Muscle of leg (tissue), 16 donors: ENCODE results near the gene EHBP1. TPM values are rescaled to one million over a fixed set of nuclear protein-coding genes. Genes with fewer than 3 reads are reported as not detected.

Experiments used
- DNase-seq: peaks from one replicate; pipeline ENCODE4 v3.0.0; 2013
- H3K27ac ChIP-seq: one replicate; pipeline ENCODE4 v1.5.1; 2013; ENCODE audit warnings: mild to moderate bottlenecking, low read length, control low read depth
- H3K27me3 ChIP-seq: one replicate; pipeline ENCODE4 v1.6.1; 2013; ENCODE audit warnings: low read length; ENCODE audit not compliant: control insufficient read depth, insufficient read depth
- H3K36me3 ChIP-seq: one replicate; pipeline ENCODE4 v1.6.1; 2013; ENCODE audit warnings: low read length; ENCODE audit not compliant: control insufficient read depth, insufficient read depth
- H3K4me1 ChIP-seq: one replicate; pipeline ENCODE4 v1.6.1; 2013; ENCODE audit warnings: low read length; ENCODE audit not compliant: control insufficient read depth, insufficient read depth
- H3K4me3 ChIP-seq: one replicate; pipeline ENCODE4 v1.5.1; 2013; ENCODE audit warnings: low read length, control low read depth
- H3K9me3 ChIP-seq: replicated peaks from 2 replicates; pipeline ENCODE4 v1.6.1; 2013; ENCODE audit warnings: low read depth, low read length; ENCODE audit not compliant: control insufficient read depth
- WGBS: methylation state at CpG from one replicate; pipeline ENCODE4 v1.1.5; 2013; ENCODE audit warnings: missing lambda C conversion rate; ENCODE audit not compliant: insufficient coverage; 5-methylcytosine and 5-hydroxymethylcytosine counted together
- long read RNA-seq, 11 donors: transcript quantifications; one replicate each; lab custom pipeline, GENCODE V29; 2026
- polyA plus RNA-seq, 8 donors: library from polyadenylated mRNA; unstranded; fragments of 120-200 nt; gene quantifications; one replicate each; pipeline versions ENCODE4 v1.2.1 to v1.2.3, GENCODE V29; 2013; ENCODE audit warnings: inconsistent platforms in 1 of 8, low replicate concordance in 1 of 8; ENCODE audit not compliant: insufficient read length in 8 of 8, insufficient read depth in 1 of 8
- total RNA-seq: library from RNA; stranded (reverse); fragments of 120-200 nt; gene quantifications from one replicate; pipeline ENCODE4 v1.2.4, GENCODE V29; 2013

Gene EHBP1
- 41.1 TPM for total RNA-seq
- 10 to 100 TPM; 21.8 to 39.1 (median 30.3) TPM for polyA plus RNA-seq
- long read RNA-seq, donor 1, partial matches to known transcripts: 0 of 1 reads
- long read RNA-seq, donor 1, other reads (novel, unspliced or antisense): 0 of 1 reads
- long read RNA-seq, donor 2: 0 reads
- long read RNA-seq, donor 3: 0 reads
- long read RNA-seq, donor 4: 0 reads
- long read RNA-seq, donor 5, partial matches to known transcripts: 0 of 1 reads
- long read RNA-seq, donor 5, other reads (novel, unspliced or antisense): 0 of 1 reads
- long read RNA-seq, donor 6, full-length matches to known transcripts: 3 of 3 reads
- long read RNA-seq, donor 6, partial matches to known transcripts: 0 of 3 reads
- long read RNA-seq, donor 6, other reads (novel, unspliced or antisense): 0 of 3 reads
- long read RNA-seq, donor 7: 0 reads
- long read RNA-seq, donor 8, full-length matches to known transcripts: 1 of 1 reads
- long read RNA-seq, donor 8, partial matches to known transcripts: 0 of 1 reads
- long read RNA-seq, donor 8, other reads (novel, unspliced or antisense): 0 of 1 reads
- long read RNA-seq, donor 9, partial matches to known transcripts: 7 of 8 reads
- long read RNA-seq, donor 9, other reads (novel, unspliced or antisense): 0 of 8 reads
- long read RNA-seq, donor 10, partial matches to known transcripts: 5 of 6 reads
- long read RNA-seq, donor 10, other reads (novel, unspliced or antisense): 0 of 6 reads
- long read RNA-seq, donor 11, full-length matches to known transcripts: 4 of 4 reads
- long read RNA-seq, donor 11, partial matches to known transcripts: 0 of 4 reads
- long read RNA-seq, donor 11, other reads (novel, unspliced or antisense): 0 of 4 reads

DNA sequence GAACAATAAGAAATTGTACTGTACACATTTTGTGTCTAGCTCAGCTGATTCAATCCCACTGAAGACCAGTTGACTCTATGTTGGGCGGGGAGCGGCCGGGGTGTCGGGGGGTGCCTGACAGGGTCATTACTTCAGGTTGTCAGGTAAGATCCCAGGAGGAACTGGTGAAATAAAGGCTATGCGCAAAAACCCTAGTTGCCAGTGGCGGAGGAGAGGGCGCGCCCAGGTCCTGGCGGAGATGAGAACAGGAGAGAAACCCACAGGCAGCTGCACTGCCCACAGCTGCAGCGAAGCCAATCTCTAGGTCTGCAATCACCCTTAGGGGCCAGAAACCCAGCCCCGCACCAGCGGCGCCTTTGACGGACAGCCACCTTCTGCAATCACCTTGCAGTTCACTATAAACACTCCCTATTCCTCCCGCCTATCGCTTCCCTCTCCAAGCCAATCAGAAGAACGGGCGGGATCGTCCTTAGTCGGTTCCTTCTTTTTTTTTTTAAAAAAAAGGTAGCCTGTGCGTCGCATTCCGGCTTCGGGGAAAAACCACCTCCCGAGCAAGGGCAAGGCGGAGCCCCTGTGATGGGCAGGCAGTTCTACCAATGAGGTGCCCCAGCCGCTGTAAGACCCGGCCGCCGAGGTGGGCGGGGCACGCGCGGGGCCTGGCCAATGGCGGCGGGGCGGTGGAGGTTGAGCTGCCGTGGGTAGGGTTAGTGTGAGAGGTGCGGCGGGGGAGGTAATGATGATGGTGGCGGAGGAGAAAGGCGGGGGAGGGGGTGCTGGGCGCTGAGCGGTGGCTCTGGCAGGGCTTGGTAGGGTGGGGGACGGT is at the start of gene EHBP1:
TSS of gene EHBP1 (plus strand) at position 707 of the 823 bp plus-strand sequence. CDS start 1,479 bp downstream, outside the sequence.
- WGBS: under 1% methylated on average over 42 of the region's 45 CpGs

GRCh38 chr2:62657783-62658182 is 47.7 kb upstream of the EHBP1 start:
- Histone ChIP-seq H3K27ac (no peak overlapping the region), H3K36me3 (no peaks in the 10 kb centered on the region), H3K4me1 (peaks cover 9% of the 10 kb centered on the region), H3K9me3 (no peaks in the 10 kb centered on the region), H3K4me3 (no peak overlapping the region), H3K27me3 (no peaks in the 10 kb centered on the region)
- DNase-seq: no peak

More for the DNA sequence above, at the start of gene EHBP1:
- Histone ChIP-seq H3K4me1 (peaks cover 14% of the 10 kb centered on the region), H3K4me3 (peak within 1 kb of the TSS; percentile 73), H3K27ac (peak within 1 kb of the TSS; percentile 94), H3K9me3 (no peaks in the 10 kb centered on the region), H3K36me3 (peaks cover 6% of the 10 kb centered on the region), H3K27me3 (no peaks in the 10 kb centered on the region)
- DNase-seq: peak; percentile 100

DNA sequence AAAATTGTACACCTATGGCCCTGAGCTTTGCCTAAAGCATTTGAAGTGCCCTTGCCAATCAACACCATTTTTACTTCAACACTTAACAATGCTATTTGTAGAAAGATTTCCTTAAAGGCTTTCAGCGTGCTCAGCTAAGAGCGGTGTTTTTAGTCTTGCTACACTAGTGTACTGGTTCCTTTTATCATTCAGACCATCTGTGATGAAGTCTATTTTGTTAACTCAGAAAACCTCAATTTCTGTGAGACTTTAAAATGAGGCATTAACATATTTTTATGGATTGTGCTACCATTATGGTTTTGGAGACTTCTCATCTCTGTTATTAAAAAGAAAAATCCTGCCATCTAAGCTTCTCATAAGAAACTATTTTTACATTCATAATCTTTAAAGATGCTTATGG is 46.6 kb upstream of the EHBP1 start:
- no CpG with 5 or more reads among the region's 2 CpGs for WGBS
- H3K27me3 ChIP-seq: no peaks in the 10 kb centered on the region
- H3K36me3 ChIP-seq: no peaks in the 10 kb centered on the region
- no peak for DNase-seq
- no peaks in the 10 kb centered on the region for H3K9me3 ChIP-seq
- no peak overlapping the region for H3K27ac ChIP-seq
- peaks cover 11% of the 10 kb centered on the region for H3K4me1 ChIP-seq
- H3K4me3 ChIP-seq: no peak overlapping the region

DNA sequence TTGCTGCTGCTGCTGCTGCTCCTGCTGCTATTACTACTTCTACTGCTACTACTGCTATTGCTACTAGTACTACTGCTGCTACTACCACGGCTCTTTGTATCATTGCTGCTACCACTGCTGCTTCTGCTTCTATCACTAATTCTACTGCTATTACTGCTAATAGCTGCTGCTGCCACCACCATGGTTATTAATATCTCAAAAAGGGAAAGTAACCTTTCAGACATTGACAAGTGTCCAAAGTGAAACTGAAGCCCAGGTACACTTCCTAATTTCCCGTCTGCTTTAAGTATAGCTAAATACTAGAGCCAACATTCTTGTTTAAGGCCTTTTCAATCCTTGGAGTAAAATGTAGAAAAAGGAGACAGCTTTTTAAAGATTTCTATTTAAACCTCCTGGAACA is 45.4 kb upstream of the EHBP1 start:
- Histone ChIP-seq H3K36me3 (no peaks in the 10 kb centered on the region), H3K4me3 (no peak overlapping the region), H3K4me1 (peaks cover 14% of the 10 kb centered on the region), H3K27me3 (no peaks in the 10 kb centered on the region), H3K9me3 (no peaks in the 10 kb centered on the region), H3K27ac (peak overlapping the region; percentile 44)
- WGBS: 78% methylated on average over 1 of the region's 2 CpGs
- DNase-seq: no peak

DNA sequence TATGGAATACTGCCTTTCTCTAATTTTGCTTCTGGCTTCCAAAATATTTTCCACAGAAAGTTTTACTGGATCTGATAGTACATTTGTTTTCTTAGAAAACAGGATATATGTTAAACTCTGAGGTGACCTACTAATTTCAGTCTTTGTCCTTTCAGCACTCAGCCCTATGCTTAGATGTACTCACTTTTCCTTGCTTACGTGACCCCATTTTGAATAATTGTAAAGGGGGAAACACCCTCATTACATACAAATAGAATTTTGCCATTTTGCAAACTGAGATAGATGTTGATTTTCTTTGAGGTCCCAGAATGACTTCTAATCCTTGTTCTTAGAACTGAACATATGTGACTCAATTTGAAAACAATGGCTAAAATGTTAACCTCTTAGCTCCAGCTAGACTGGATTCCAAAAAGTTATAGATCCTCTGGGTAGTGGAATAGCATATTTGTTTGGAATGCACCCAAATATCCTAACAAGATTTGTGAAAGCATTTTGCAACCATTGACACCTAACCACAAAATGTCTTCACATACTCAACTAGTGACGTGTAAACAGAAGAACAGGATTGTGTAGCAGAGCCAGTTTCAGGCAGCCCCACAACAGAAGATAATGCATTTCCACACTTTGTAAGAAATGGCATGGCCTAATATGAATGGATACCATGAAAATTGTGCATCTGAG is 44.8 kb upstream of the EHBP1 start:
- H3K27ac ChIP-seq: peak overlapping the region; percentile 44
- no peak overlapping the region for H3K4me3 ChIP-seq
- peak; percentile 48 for DNase-seq
- no peaks in the 10 kb centered on the region for H3K36me3 ChIP-seq
- H3K27me3 ChIP-seq: no peaks in the 10 kb centered on the region
- H3K9me3 ChIP-seq: no peaks in the 10 kb centered on the region
- WGBS: no CpG with 5 or more reads among the region's 2 CpGs
- peaks cover 14% of the 10 kb centered on the region for H3K4me1 ChIP-seq

GRCh38 chr2:62661263-62661635 is 44.3 kb upstream of the EHBP1 start:
- Histone ChIP-seq H3K36me3 (no peaks in the 10 kb centered on the region), H3K4me3 (no peak overlapping the region), H3K4me1 (peaks cover 14% of the 10 kb centered on the region), H3K27me3 (no peaks in the 10 kb centered on the region), H3K9me3 (no peaks in the 10 kb centered on the region), H3K27ac (no peak overlapping the region)
- 100% methylated on average over 3 of the region's 3 CpGs for WGBS
- DNase-seq: no peak

DNA sequence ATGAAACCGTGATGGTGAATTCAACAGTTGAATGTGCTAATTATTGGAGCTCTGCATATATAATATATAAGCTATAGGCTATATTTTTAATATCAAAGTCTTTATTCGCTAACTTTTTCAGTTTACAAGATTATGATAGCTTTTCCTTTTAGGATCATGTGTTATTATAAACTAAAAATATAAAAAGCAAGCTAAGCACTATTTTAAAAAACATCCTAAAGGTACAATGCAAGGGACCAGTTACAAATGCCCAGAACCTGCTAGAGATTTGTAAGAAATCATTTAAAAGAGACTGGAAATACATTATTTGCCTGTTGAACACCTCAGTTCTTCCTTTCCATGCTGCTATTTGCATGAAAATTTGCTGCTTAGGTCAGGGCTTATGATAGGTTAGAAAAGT is 43.4 kb upstream of the EHBP1 start:
- H3K27ac ChIP-seq: peak overlapping the region; percentile 74
- WGBS: no CpG with 5 or more reads among the region's 2 CpGs
- no peaks in the 10 kb centered on the region for H3K27me3 ChIP-seq

GRCh38 chr2:62662554-62662953 is 43.0 kb upstream of the EHBP1 start:
- Histone ChIP-seq H3K27me3 (no peaks in the 10 kb centered on the region), H3K4me1 (peaks cover 14% of the 10 kb centered on the region), H3K4me3 (no peak overlapping the region), H3K9me3 (no peaks in the 10 kb centered on the region), H3K36me3 (no peaks in the 10 kb centered on the region), H3K27ac (peak overlapping the region; percentile 74)
- WGBS: 0% methylated on average over 1 of the region's 2 CpGs
- peak; percentile 35 for DNase-seq

More for the DNA sequence above, 43.4 kb upstream of the EHBP1 start:
- no peak overlapping the region for H3K4me3 ChIP-seq
- DNase-seq: no peak
- peaks cover 14% of the 10 kb centered on the region for H3K4me1 ChIP-seq
- no peaks in the 10 kb centered on the region for H3K9me3 ChIP-seq
- H3K36me3 ChIP-seq: no peaks in the 10 kb centered on the region

- Histone ChIP-seq H3K27ac (peak overlapping the region; percentile 74), H3K36me3 (no peaks in the 10 kb centered on the region), H3K27me3 (no peaks in the 10 kb centered on the region), H3K4me1 (peaks cover 14% of the 10 kb centered on the region), H3K4me3 (no peak overlapping the region), H3K9me3 (no peaks in the 10 kb centered on the region)
- DNase-seq: peak; percentile 96
These were observed 42.1 kb upstream of the EHBP1 start for GRCh38 chr2:62663411-62663810.
